ENCODE data around the gene ITSN1. TPM values are rescaled to one million over a fixed set of nuclear protein-coding genes. Genes with fewer than 3 reads are reported as not detected.

ITSN1 gene
- polyA plus RNA-seq, 1 donor from 2014 or later: 35.1 TPM

- Histone ChIP-seq H3K9me2 (ENCODE audit: insufficient read depth, low read length) (no peaks in the 10 kb centered on the region), H3K79me2 (replicated peaks; ENCODE audit: insufficient read depth, low read length) (no peaks in the 10 kb centered on the region), H2AFZ (ENCODE audit: low read depth, low read length) (no peak overlapping the region), H3K9me3 (ENCODE audit: low read length) (no peaks in the 10 kb centered on the region), H3K4me3 (ENCODE audit: low read length) (no peak overlapping the region), H3K36me3 (ENCODE audit: insufficient read depth, low read length) (no peaks in the 10 kb centered on the region), H3K27ac (ENCODE audit: low read length) (no peak overlapping the region), H4K20me1 (ENCODE audit: insufficient read depth) (no peaks in the 10 kb centered on the region), H3K27me3 (ENCODE audit: insufficient read depth, low read depth, low read length) (no peaks in the 10 kb centered on the region), H3K4me2 (ENCODE audit: low read length) (no peak overlapping the region), H3F3A (ENCODE audit: insufficient read depth, low read length, poor library complexity, severe bottlenecking) (no peaks in the 10 kb centered on the region), H3K9ac (ENCODE audit: low read length) (no peak overlapping the region)
- TF ChIP-seq SMC3 (conservative IDR thresholded peaks at IDR 0.05; ENCODE audit: poor library complexity) (no peak), TAF1 (IDR thresholded peaks at IDR 0.05; ENCODE audit: low read depth) (no peak), CTCF (IDR thresholded peaks at IDR 0.05; ENCODE audit: poor library complexity, severe bottlenecking) (no peak), MXI1 (conservative IDR thresholded peaks at IDR 0.05; ENCODE audit: poor library complexity, severe bottlenecking) (no peak), EZH2 (IDR thresholded peaks at IDR 0.05; ENCODE audit: borderline replicate concordance, insufficient read depth, low read length, poor library complexity, severe bottlenecking) (no peak), RAD21 (conservative IDR thresholded peaks at IDR 0.05) (no peak), EP300 (conservative IDR thresholded peaks at IDR 0.05; ENCODE audit: poor library complexity, severe bottlenecking) (no peak), POLR2AphosphoS5 (IDR thresholded peaks at IDR 0.05) (no peak), REST (IDR thresholded peaks at IDR 0.05; ENCODE audit: borderline replicate concordance) (no peak)
Observed at GRCh38 chr21:33872881-33873515, 230.7 kb downstream of the ITSN1 start.

GRCh38 chr21:33874161-33874560 is 231.9 kb downstream of the ITSN1 start:
- no peaks in the 10 kb centered on the region for H4K20me1 ChIP-seq (ENCODE audit: insufficient read depth)

More at GRCh38 chr21:33874161-33874560, 231.9 kb downstream of the ITSN1 start:
- H3K4me3 ChIP-seq (ENCODE audit: low read length): no peak overlapping the region
- TF ChIP-seq CTCF (IDR thresholded peaks at IDR 0.05; ENCODE audit: poor library complexity, severe bottlenecking): no peak
- no peak overlapping the region for H3K4me2 ChIP-seq (ENCODE audit: low read length)
- H3F3A ChIP-seq (ENCODE audit: insufficient read depth, low read length, poor library complexity, severe bottlenecking): no peaks in the 10 kb centered on the region
- H2AFZ ChIP-seq (ENCODE audit: low read depth, low read length): no peak overlapping the region
- H3K9me3 ChIP-seq (ENCODE audit: low read length): no peaks in the 10 kb centered on the region
- no peaks in the 10 kb centered on the region for H3K27me3 ChIP-seq (ENCODE audit: insufficient read depth, low read depth, low read length)
- H3K9me2 ChIP-seq (ENCODE audit: insufficient read depth, low read length): no peaks in the 10 kb centered on the region
- H3K9ac ChIP-seq (ENCODE audit: low read length): no peak overlapping the region
- no peaks in the 10 kb centered on the region for H3K79me2 ChIP-seq (replicated peaks; ENCODE audit: insufficient read depth, low read length)
- H3K27ac ChIP-seq (ENCODE audit: low read length): no peak overlapping the region
- no peaks in the 10 kb centered on the region for H3K36me3 ChIP-seq (ENCODE audit: insufficient read depth, low read length)
